Activated CD4-positive, CD25-positive, alpha-beta regulatory T cell treated with anti-CD3 and anti-CD28 coated beads, Interleukin-2, amount 50 U/mL, for 16 hours (primary cell): ENCODE measurements around the gene PCGF3.
"Not testable (repeated sequence)": the region's sequence is repeated elsewhere in the genome, so short reads cannot be mapped to it uniquely, and the experiment has no call there.

ENCODE experiments used
- DNase-seq: peaks from one replicate; pipeline ENCODE4 v3.0.0-alpha.2; 2020; ENCODE audit warnings: low read depth, low spot score

Gene PCGF3

GRCh38 chr4:722851-723360 is 17.3 kb downstream of the PCGF3 start:
- no peak for DNase-seq

DNA sequence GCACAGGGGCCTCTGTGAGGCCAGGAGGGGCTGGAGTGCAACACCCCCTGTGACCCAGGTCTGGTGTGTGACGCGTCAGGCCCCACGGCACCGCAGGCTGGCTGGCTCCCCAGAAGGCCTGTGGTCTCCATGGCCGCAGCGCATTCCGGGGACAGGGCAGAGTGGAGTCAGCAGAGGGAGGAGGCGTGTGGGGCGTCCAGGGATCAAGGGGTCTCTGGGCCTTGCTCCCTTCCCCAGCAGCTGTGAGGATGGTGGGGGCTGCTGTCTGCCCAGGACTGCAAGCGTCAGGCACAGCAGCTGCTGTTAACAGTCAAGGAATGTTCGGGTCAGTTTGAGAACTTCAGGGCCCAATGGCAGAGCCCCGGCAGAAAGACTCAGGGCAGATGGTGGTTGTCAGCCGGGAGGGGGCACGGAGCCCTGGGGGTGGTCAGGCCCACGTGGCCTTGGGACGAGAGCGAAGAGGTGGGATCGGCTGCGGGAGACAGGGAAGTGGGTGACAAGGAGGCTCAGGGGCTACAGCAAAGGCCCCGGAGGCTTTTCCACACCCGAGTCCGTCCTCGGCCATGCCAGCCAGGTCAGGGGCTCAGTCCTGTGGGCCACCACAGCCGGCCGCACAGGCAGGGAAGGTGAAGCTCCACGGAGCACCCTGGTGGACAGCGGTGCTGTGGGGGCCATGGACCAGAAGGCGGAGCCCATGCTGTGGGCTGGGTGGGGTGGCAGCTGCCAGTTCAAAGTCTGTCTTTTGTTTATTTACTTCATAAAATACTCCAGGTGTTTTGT is 18.3 kb downstream of the PCGF3 start:
- DNase-seq: no peak

DNA sequence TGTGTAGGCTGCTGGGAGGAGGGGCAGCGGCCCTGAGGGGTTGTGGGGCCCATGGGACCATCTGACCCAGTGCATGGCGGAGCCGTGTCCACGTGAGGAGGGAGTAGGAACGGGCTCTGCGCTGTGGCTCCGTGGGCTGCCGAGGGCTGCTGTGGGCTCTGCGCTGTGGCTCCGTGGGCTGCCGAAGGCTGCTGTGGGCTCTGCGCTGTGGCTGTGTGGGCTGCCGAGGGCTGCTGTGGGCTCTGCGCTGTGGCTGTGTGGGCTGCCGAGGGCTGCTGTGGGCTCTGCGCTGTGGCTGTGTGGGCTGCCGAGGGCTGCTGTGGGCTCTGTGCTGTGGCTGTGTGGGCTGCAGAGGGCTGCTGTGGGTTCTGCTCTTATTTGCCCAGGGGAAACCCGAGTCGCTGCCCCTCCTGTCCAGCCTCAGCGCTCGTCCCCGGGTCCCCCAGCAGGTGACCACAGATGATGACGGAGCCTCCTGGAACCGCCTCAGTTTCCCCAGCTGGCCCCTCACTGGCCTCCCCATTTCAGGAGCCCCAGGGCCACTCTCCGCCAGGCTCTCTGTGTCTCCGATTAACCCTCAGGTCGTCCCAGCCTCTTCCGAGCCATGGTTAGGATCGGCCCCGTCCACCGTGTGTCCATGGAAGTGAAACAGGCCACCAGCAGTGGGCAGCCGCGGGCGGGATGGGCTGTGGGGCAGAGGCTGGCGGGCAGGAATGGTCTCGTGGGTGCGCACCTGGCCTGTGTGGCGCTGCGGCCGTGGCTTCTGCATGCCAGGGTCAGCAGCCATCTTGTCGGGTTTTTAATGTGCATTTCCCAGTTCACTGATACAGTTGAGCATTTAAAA is 20.0 kb downstream of the PCGF3 start:
- DNase-seq: no peak

DNA sequence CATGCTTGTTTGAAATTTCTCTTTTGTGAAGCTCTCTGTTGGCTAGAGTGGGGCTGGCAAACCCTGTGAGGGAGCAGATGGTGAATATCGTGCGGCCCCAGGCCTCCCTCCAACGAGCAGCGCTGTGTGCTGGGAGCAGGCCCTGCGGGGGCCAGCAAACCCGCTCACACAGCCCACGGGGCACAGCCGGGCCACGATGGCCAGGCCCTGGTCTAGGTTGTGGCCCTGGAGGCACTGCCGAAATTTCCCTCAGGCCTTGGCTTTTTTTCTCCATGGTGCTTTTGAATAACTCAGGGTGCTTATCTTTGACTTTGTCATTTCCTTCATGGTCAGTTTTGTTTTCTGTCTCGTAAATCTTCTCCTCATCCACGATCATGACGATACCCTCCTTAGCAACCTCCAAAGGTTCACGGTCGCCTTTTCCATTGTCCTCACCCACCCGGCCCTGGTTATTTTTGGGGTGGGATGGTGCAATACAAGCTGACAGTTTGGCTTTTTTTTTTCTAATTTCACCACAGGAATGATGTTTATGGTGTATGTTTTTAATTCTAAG is 20.7 kb downstream of the PCGF3 start:
- DNase-seq: no peak

- DNase-seq: no peak
Observed at GRCh38 chr4:726838-727237, 21.2 kb downstream of the PCGF3 start.

GRCh38 chr4:727576-727975 is 21.9 kb downstream of the PCGF3 start:
- no peak for DNase-seq

- no peak for DNase-seq
Observed at GRCh38 chr4:729336-730315, 24.0 kb downstream of the PCGF3 start.

GRCh38 chr4:730511-730910 is 24.9 kb downstream of the PCGF3 start:
- no peak for DNase-seq

DNA sequence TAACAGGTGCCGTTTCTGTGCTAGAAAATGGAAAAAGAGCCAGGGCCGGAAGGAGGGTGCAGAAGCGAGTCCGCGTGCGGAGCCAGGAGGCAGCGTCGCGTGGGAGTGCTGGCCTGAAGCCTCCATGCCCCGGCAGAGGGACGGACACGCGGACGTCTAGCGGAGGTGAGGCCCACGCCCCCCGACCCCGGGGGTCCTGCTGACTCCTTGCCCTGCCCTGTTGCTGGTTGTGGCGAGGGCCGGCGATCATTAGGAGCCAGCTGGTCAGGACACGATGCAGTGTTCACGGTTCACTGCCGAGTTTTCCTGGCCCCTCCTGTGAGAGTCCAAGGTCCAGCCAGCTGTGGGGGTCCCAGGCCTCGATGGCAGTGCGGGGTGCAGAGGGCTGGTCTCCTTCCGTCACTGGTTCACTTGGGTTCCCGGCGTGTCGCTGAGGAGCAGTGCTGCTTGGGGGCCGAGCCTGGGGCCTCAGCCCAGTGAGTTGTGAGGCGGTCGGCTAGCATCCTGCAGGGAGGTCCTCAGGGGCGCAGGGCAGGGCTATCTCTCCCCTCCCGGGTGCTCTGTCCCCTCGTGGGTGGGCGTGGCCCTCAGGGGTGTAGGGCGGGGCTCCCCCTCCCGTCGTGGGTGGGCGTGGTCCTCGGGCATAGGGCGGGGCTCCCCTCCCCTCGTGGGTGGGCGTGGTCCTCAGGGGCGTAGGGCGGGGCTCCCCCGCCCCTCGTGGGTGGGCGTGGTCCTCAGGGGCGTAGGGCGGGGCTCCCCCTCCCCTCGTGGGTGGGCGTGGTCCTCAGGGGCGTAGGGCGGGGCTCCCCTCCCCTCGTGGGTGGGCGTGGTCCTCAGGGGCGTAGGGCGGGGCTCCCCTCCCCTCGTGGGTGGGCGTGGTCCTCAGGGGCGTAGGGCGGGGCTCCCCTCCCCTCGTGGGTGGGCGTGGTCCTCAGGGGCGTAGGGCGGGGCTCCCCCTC is 25.6 kb downstream of the PCGF3 start:
- DNase-seq: not testable (repeated sequence)

- not testable (repeated sequence) for DNase-seq
Observed at GRCh38 chr4:731954-732353, 26.3 kb downstream of the PCGF3 start.

GRCh38 chr4:732486-732885 is 26.9 kb downstream of the PCGF3 start:
- DNase-seq: no peak

DNA sequence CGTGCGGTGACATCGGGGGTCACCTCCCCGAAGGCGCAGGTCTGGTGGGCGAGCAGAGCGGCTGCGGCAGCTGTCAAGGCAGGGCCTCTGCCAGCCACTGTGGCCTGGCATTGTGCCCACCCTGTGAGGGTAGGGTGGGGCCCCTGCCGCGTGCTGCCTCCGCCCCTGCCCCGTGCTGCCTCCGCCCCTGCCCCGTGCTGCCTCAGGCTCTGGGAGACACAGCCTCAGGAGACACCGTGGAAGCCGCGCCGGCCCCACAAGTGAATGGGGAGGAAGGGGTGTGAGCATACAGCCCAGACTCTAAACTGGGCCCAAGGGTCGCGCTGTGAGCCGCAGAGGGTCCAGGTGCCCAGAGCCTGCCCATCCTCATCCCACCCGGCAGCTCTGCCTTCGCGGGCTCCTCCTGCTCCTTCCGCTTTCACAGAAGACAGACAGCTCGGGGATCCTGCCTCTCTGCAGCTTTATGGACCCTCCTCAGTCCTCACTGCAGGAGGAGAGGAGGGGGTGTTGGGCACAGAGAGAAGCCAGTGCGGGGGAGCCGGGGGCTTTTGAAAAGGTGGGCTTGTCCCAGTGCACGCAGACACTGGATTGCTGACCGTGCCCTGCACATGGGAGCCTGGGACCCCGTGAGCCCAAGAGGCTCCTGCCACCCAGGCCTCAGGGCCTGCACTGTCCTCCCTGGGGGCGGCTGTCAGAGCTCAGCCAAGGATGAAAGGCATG is 27.4 kb downstream of the PCGF3 start:
- DNase-seq: no peak

GRCh38 chr4:733631-733980 is 28.0 kb downstream of the PCGF3 start:
- no peak for DNase-seq

DNA sequence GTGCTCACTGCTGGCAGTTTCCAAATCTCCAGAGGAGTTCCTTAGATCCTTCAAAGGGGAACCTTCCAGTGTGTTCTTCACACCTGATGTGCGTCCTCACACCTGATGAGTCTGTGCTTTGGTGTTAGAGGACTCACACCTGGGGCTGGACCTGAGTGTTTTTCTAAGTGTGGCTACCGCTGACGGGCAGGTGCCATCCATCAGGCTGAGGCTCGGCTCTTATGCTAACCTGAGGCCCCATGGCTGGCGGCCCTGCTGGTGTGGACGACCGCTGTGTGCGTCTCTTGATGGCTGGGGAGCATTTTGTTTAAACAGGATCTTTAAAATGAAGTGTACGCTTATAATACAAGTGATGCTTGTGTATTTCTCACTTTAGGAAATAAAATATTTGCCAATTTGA is 28.4 kb downstream of the PCGF3 start:
- no peak for DNase-seq

DNA sequence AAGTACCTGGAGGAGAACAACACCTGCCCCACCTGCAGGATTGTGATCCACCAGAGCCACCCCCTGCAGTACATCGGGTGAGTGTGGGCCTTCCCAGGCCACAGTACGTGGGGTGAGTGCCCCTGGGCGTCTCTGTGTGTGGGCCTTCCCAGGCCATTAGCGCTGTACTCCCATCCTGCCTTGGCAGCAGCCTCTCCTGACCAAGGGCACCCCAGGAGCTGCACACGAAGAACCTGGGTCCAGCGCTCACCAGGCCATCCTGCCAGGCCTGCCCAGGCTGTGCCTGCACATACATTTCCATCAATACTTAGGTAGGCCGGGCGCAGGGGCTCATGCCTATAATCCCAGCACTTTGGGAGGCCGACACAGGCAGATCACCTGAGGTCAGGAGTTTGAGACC is 29.3 kb downstream of the PCGF3 start:
- DNase-seq: no peak

GRCh38 chr4:735583-735982 is 30.0 kb downstream of the PCGF3 start:
- no peak for DNase-seq

DNA sequence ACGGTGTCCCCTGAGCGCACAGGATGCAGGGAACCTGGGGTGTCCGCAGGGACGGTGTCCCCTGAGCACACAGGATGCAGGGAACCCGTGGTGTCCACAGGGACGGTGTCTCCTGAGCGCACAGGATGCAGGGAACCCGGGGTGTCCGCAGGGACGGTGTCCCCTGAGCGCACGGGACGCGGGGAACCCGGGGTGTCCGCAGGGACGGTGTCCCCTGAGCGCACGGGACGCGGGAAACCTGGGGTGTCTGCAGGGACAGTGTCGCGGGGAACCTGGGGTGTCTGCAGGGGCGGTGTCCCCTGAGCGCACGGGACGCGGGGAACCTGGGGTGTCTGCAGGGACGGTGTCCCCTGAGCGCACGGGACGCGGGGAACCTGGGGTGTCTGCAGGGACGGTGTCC is 30.9 kb downstream of the PCGF3 start:
- not testable (repeated sequence) for DNase-seq

GRCh38 chr4:738781-739280 is 33.2 kb downstream of the PCGF3 start:
- no peak for DNase-seq

- no peak for DNase-seq
Observed at GRCh38 chr4:739569-739968, 33.9 kb downstream of the PCGF3 start.
